Subcutaneous preadipocyte (primary cell): ENCODE measurements around the gene IL1B. TPM values are rescaled to one million over a fixed set of nuclear protein-coding genes. Genes with fewer than 3 reads are reported as not detected.

ENCODE experiments used
- total RNA-seq: library from RNA; depleted of rRNA; stranded (reverse); fragments of >200 nt; gene quantifications from 2 replicates; pipeline ENCODE4 v1.2.3, GENCODE V29; 2012

The IL1B gene
- total RNA-seq: 0.20 and 0.37 TPM in 2 replicates

DNA sequence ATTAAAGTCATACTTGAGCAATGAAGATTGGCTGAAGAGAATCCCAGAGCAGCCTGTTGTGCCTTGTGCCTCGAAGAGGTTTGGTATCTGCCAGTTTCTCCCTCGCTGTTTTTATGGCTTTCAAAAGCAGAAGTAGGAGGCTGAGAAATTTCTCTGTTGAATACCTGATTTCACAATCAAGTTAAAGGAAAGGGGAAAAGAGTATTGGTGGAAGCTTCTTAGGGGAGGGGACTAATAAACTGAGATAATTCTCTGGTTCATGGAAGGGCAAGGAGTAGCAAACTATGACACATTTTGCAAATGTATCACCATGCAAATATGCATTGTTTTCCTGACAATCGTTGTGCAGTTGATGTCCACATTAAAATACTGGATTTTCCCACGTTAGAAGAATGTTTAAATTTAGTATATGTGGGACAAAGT, at the start of gene IL1B:
IL1B (minus strand) TSS at position 85 of the 423 bp plus-strand sequence. CDS start 550 bp downstream, outside the sequence.

DNA sequence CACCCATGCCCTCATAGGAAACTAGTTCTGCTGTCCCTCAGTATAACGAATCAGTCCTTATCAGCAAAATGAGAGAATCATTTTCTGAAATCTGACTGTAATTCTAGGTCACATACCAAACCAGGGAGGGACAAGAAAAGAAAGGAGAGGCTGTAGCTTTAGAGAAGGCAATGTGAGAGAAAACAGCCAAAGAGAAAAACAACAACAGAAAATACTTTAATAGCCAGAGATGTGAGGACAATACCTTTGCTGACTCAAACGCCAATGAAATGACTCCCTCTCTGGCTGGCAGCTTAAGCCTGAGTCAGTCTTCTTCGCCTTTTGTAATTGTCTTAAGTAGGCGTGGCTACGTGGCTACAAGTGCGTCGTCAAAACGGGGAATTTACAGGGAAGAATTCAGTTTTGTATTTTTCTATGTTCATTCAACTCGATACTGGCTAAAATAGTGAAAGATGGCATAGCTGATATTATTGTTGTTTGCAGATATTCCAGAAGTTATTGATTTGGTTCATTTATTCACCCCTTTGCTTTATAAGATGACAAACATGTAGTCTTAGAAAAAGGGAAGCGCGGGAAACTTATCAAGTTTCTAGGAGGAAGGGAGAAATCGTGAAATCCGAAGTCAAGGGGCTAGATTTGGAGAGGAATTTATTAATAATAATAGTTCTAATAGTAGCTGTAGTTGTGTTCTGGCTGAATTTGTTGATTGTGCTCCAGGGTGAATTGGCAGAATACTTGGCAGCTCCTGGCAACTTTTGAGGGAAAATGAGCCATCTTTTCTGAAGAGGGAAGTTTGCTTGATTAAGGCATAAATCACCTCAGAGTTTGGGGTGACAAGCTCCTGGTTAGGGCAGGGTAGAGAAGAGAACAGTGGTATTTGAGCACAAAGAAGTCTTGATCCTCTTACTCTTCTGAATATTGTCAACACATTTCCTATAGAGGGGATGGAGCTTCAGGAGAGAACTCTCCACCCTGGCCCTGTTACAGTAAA, 52.1 kb downstream of the IL1B start, which contains the start of gene IL1A:
IL1A (minus strand) TSS at position 295 of the 991 bp plus-strand sequence. CDS start 723 bp downstream, outside the sequence.

Other genes with a start within 250 kb of the IL1B start
- 92.6 and 160 TPM in 2 replicates for gene SLC20A1, start 190.8 kb downstream of the IL1B start, total RNA-seq
- gene NT5DC4, start 115.8 kb downstream of the IL1B start, total RNA-seq: not detected in 2 replicates
- 8.5 and 16.8 TPM in 2 replicates for gene CKAP2L, start 72.2 kb downstream of the IL1B start, total RNA-seq
- gene IL1A, start 52.3 kb downstream of the IL1B start, total RNA-seq: not detected in 2 replicates
- not detected in 2 replicates for gene IL37, start 74.4 kb upstream of the IL1B start, total RNA-seq
- gene IL36G, start 141.2 kb upstream of the IL1B start, total RNA-seq: not detected in 2 replicates
- gene IL36A, start 168.7 kb upstream of the IL1B start, total RNA-seq: not detected in 2 replicates
- not detected in 2 replicates for gene IL36B, start 216.1 kb upstream of the IL1B start, total RNA-seq
- not detected in 2 replicates for gene IL36RN, start 222.4 kb upstream of the IL1B start, total RNA-seq
- not detected in 2 replicates for gene IL1F10, start 231.2 kb upstream of the IL1B start, total RNA-seq